Inferior parietal cortex (tissue), 1 donor: ENCODE data around the gene SEC22A.
A peak's percentile ranks its signal among the peaks of the same experiment; 100 is the strongest.

Experiments
- DNase-seq: peaks from one replicate; pipeline ENCODE4 v3.0.0-alpha.2; 2016; ENCODE audit errors: extremely low spot score

SEC22A gene, protein sequence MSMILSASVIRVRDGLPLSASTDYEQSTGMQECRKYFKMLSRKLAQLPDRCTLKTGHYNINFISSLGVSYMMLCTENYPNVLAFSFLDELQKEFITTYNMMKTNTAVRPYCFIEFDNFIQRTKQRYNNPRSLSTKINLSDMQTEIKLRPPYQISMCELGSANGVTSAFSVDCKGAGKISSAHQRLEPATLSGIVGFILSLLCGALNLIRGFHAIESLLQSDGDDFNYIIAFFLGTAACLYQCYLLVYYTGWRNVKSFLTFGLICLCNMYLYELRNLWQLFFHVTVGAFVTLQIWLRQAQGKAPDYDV

DNA sequence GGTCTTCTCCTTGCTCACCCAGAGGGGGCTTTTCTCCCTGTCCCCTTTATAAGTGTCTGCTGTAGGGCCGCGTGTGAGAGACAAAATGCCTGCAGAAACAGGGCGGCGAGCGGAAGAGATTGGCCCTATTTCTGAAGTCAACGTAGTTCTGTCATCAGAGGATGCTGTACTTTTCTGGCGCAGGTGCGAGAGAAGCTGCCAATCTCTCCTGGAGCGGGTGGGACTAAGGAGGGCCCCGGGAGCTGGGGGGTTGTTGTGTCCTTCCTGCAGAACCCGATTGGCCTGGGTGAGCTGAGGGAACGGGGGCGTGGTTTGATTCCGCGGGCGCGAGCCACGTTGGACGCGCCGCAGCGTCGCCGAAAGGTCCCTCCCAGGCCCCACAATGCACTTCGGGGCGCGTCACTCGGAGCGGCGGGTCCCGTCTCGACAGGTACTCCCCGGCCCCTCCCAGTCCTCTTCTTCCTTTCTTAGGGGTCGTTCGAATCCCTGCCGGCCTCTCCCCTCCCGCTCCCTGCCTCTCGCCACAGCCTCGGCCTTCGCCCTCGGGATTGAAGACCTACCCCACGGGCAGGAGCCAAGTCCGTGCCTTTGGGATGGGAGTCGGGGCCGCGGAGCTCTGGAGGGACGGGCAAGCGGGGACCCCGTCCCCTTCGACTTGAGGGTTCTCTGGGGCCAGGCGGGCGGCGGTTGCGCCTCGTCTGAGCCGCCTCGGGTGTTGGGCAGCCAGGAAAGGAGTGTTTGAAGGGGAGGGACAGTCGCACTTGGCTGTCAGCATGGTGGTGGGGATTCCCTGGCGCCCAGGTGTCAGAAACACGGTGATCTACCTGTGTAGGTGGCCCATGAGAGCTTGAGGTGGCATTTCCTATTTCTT, at the start of gene SEC22A:
TSS of gene SEC22A (plus strand) at position 387 of the 871 bp plus-strand sequence. CDS start 7,275 bp downstream, outside the sequence.
- peak; percentile 90 for DNase-seq

DNA sequence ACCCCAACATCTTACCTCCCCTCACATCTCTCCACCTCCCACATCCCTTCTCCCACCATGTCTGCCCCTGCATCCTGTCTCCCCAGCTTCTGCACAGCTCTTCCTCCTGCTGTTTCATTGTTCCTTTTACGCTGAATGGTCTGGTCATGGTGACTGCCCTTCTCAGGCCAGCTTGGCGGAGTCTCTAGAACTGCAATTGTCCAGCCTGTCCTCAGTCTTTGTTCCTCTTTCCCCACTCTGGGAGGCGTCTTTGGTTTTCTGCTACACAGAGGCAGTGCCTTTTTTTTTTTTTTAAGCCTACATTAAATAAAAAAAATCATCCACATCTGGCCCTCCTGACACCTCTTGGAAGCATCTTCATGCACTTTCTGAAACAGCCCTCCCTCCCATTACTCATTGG, 49.1 kb upstream of the SEC22A start:
- DNase-seq: no peak

- DNase-seq: no peak
Observed at GRCh38 chr3:123153125-123154019, 48.4 kb upstream of the SEC22A start.

DNA sequence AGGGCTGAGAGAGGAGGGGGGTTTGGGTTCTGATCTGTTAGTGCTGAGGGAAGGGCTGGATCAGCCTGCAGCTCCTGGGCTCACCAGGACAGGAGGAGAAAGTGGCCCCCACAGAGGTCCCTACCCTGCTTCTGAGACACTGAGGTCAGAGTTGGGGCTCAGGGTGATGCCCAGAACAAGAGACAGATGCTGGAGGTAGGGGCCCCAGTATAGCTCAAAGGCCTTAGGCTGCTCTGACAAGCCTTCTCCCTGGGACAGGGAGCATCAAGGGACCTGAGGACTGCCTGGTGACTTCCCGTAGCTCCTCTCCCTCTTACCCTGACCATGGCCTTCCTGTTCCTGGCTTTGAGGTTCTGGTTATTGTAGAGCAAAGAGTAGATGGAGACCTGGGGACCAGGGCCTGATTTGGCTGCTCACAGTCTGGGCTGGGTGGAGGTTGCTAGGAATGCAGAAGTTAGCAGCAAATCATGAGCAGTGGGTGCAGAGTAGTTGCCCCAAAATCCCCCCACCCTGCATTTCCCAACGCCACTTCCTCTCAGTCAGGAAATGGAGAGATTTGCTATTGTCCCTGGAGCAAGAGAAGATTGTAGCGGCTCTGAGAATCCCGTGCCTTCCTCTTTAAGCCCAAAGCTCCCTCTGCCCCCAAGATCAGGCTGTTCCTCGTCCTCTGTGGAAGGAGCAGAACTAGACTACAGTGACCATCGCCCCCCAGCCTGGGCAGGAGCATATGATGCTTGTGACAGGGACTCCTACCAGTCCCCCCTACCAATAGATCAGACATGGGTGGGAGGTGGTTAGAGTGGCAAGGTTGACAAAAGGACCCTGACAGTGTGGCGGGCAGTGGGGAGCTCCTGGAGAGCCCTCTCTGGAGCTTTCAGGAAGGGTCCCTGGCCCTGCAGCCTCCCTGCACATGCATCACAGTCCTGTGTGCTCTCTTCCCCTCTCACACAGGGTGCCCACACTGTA, 47.4 kb upstream of the SEC22A start:
- no peak for DNase-seq

DNA sequence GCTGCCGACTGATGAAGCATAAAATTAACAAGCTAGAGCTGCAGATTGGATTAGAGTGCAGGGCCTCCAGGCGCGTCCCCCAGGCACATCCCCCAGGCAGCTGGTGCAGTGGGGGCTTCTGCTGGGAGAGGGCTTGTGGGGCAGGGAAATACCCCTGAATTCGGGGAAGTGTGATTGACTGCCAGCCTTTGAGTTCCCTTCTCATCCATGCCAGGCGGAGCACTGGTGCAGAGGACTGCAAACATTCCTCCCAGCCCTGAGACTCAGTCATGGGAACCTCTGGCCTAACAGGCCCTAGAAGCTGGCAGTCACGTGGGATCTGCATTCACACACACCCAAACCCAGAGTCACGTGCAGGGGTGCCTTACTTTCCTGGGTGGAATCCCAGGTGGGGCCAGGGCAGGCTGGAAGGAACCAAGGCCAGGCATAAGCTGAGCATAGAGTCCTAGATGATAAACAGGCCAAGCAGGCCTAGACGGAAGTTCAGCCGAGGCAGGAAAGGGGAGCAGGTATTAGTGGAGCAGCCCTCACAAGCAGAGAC, 46.2 kb upstream of the SEC22A start:
- DNase-seq: no peak

GRCh38 chr3:123156276-123156995, 45.3 kb upstream of the SEC22A start:
- no peak for DNase-seq

DNA sequence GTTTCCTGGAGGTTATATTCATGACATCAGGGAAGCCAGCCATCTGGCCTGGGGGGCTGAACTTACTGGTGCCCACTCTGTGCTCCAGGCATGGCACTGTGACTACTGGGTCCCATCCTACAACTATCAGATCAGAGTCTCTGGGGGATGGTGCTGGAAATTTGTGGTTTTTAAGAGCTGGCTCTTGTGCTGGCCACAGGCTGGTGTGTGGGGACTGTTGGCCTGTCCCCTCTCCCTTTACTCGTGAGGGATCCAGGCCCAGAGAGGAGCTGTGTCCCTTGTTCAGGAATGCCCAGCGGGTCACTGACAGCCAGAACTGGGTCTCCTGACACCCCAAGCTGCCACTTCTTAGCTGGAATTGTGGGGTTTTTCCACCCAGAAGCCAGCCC, 44.5 kb upstream of the SEC22A start:
- DNase-seq: no peak

- no peak for DNase-seq
Observed at GRCh38 chr3:123157598-123158287, 44.0 kb upstream of the SEC22A start.

DNA sequence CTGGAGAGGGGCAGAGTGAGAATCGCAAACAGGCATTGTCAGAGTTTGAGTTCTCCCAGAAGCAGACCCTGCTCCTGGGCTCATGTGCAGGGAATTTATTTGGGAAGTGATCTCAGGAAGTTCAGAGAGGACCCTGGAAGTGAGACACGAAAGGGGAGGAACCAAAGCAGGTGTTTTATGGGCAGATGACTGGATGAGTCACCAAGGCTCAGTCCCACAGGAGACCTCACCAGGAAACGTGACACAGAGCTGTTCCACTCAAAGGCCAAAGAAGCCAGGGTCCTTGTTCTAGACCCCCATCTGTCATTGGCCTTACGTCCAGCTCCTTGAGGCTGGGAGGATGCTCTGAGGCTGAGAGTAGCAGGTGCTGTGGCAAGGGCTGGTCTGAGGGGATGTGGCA, 43.4 kb upstream of the SEC22A start:
- no peak for DNase-seq

DNA sequence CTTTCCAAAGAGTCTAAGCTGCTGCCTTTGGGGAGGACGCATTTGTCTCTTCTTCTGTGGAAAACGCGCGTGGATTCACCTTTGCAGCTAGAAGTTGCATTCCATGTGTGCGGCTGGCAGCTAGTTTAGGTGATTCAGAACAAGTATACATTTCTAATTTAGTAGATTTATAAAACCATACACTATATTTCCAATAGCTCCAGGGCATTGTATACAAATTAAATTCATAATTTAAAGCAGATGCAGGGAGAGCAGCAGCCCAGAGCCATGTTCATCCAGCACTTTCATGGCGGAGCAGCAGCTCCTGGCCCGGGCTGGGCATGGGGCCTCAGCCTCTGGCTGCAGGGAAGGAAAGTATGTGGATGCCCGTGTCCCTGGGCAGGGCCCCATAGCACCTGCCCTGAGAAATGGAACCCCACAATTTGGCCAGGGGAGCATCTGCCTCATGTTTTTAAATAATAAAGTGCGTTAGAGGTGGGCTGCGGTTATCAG, 42.8 kb upstream of the SEC22A start:
- DNase-seq: no peak

DNA sequence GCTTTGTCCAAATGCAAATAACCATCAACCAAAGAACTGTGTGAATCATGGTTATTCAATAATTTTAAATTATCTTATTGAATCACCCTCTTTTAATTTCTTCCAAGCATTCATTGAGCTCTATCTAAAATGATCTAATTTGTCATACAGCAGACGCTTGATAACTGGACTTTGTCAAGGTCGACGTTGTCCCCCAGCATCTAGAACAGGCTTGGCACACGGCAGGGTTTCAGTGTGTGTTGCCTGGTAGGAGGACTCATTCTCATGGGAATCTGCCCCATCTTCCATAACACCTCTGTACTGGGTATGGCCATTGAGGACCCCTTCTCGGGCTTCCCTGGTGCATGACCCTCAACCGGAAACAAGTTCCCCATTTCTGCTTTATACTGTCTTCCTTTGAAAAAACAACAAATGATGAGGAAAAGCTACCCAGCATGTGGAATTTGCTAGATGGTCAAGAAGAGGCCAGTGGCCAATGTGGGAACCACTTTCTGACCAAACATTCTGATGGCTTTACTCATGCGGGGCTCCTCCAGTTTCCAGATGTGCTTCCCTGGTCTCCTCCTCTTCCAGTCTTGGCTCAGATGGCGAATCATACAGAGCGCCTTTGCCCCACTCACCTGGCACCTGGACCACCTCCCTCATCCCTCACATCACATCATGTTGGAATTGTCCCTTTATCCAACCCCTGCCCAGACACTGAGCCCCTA, 41.7 kb upstream of the SEC22A start:
- no peak for DNase-seq

GRCh38 chr3:123161167-123161566, 40.6 kb upstream of the SEC22A start:
- no peak for DNase-seq

GRCh38 chr3:123163141-123163540, 38.6 kb upstream of the SEC22A start:
- no peak for DNase-seq

GRCh38 chr3:123165163-123165562, 36.6 kb upstream of the SEC22A start:
- DNase-seq: no peak

DNA sequence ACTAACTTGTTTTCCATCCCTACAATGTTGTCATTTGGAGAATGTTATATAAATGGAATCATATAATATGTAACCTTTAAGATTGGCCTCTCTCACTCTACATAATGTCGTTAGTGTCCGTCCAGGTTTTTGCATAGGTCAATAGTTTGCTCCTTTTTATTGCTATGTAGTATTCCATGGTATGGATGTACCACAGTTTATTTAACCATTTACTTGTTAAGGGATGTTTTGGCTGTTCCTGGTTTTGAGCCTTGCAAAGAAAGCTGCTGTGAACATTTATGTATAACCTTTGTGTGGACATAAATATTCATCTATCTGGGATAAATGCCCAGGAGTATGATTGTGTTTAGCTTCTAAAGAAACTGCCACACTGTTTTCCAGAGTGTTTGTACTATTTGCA, 34.1 kb upstream of the SEC22A start:
- no peak for DNase-seq

DNA sequence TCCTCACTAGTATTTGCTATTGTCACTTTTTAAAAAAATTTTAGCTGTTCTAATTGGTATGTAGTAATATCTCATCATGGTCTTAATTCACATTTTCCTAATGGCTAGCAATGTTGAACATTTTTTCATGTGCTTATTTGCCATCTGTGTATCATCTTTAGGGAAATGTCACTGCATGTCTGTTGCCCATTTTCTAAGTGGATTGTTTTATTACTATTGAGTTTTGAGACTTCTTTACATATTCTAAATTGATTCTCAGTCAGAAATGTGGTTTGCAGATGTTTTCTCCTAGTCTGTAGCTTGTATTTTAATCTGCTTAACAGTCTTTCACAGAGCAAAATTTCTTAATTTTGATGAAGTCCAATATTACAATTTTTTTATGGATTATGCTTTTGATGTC, 33.6 kb upstream of the SEC22A start:
- DNase-seq: no peak

GRCh38 chr3:123168605-123169004, 33.1 kb upstream of the SEC22A start:
- DNase-seq: no peak

DNA sequence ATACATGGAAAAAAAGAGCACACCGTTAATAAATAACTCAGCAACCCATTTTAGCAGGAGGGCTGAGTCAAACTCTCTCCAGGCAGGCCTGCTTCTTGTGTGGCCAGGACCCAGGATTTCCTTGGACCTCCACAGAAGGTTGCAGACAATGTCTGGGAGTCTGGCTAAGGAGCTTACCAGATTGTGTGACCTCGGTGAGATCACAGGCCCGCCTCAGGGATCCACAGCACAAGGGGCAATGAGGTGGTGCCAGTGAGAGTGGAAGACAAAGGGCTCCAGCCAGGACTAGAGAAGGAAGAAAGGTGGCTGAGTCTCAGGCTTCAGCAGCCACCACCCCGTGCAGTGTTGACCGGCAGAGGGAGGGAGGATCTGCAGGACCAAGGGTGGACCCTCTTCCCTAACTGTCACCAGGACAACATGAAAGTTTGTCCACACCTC, 32.2 kb upstream of the SEC22A start:
- no peak for DNase-seq
